OCI-LY1 (cell line): Measurements from ENCODE around the gene RAB11FIP3.

Experiments used
- H2AFZ ChIP-seq: fragments of 200-600 bp; sonication (generic), shearing (Covaris generic); 2 replicates; pipeline ENCODE4 v1.6.0; 2014; ENCODE audit warnings: antibody characterized with exemption, mild to moderate bottlenecking, low read length
- H3F3A ChIP-seq: fragments of 200-600 bp; sonication (generic), shearing (Covaris generic); 2 replicates; pipeline ENCODE4 v1.6.0; 2014; ENCODE audit warnings: mild to moderate bottlenecking, antibody characterized with exemption, low read length, moderate library complexity; ENCODE audit not compliant: insufficient read depth
- H3K27ac ChIP-seq: fragments of 200-600 bp; sonication (generic); 2 replicates; pipeline ENCODE4 v1.5.1; 2014; ENCODE audit warnings: low read length, mixed run types, mild to moderate bottlenecking, low read depth; ENCODE audit not compliant: poor library complexity, severe bottlenecking
- H3K27me3 ChIP-seq: fragments of 200-600 bp; sonication (generic); 2 replicates; pipeline ENCODE4 v1.6.0; 2014; ENCODE audit warnings: antibody characterized with exemption, mild to moderate bottlenecking, low read length, moderate library complexity; ENCODE audit not compliant: insufficient read depth
- H3K36me3 ChIP-seq: fragments of 200-600 bp; sonication (generic); 2 replicates; pipeline ENCODE4 v1.6.1; 2014; ENCODE audit warnings: mild to moderate bottlenecking, antibody characterized with exemption, low read length, moderate library complexity, mixed read lengths; ENCODE audit not compliant: insufficient read depth
- H3K4me1 ChIP-seq: fragments of 200-600 bp; sonication (generic); 2 replicates; pipeline ENCODE4 v1.5.1; 2014; ENCODE audit warnings: mild to moderate bottlenecking, low read length, moderate library complexity; ENCODE audit not compliant: insufficient read depth, severe bottlenecking
- H3K4me2 ChIP-seq: fragments of 200-600 bp; sonication (generic), shearing (Covaris generic); 2 replicates; pipeline ENCODE4 v1.6.1; 2014; ENCODE audit warnings: low read length
- H3K4me3 ChIP-seq: fragments of 200-600 bp; sonication (generic); 2 replicates; pipeline ENCODE4 v1.5.1; 2014; ENCODE audit warnings: low read length, low read depth, mild to moderate bottlenecking, mixed read lengths; ENCODE audit not compliant: poor library complexity, severe bottlenecking
- H3K79me2 ChIP-seq: fragments of 200-600 bp; shearing (Covaris generic); 2 replicates; pipeline ENCODE4 v1.6.1; 2016; ENCODE audit warnings: mixed run types, low read length, mixed read lengths; ENCODE audit not compliant: insufficient read depth
- H3K9ac ChIP-seq: fragments of 200-600 bp; sonication (generic), shearing (Covaris generic); 2 replicates; pipeline ENCODE4 v1.6.1; 2014; ENCODE audit warnings: mild to moderate bottlenecking, low read length, mixed read lengths
- H3K9me2 ChIP-seq: fragments of 200-600 bp; sonication (generic), shearing (Covaris generic); 2 replicates; pipeline ENCODE4 v1.6.1; 2014; ENCODE audit warnings: low read depth, mild to moderate bottlenecking, low read length, mixed read lengths
- H3K9me3 ChIP-seq: fragments of 200-600 bp; shearing (Covaris generic); 2 replicates; pipeline ENCODE4 v1.6.1; 2014; ENCODE audit warnings: low read length, mixed read lengths
- H4K20me1 ChIP-seq: fragments of 200-600 bp; sonication (generic), shearing (Covaris generic); 2 replicates; pipeline ENCODE4 v1.6.0; 2016; ENCODE audit warnings: mild to moderate bottlenecking, low read length; ENCODE audit not compliant: insufficient read depth
- CTCF ChIP-seq: fragments of 200-600 bp; sonication (generic), shearing (Covaris generic); IDR thresholded peaks from 2 replicates; pipeline ENCODE4 v1.5.1; 2017; ENCODE audit warnings: mild to moderate bottlenecking, antibody characterized with exemption, low read length, moderate library complexity, mixed read lengths
- EZH2 ChIP-seq: fragments of 200-600 bp; sonication (generic), shearing (Covaris generic); IDR thresholded peaks from 2 replicates; pipeline ENCODE4 v1.8.0; 2017; ENCODE audit warnings: borderline replicate concordance, mixed run types, mild to moderate bottlenecking, antibody characterized with exemption, low read length, moderate library complexity, mixed read lengths

The RAB11FIP3 gene

GRCh38 chr16:398561-399339 is 26.7 kb upstream of the RAB11FIP3 start:
- Histone ChIP-seq H3K79me2 (no peaks in the 10 kb centered on the region), H3K36me3 (0 out of 2 replicates have a peak, but pooled peaks cover 3% of the 10 kb centered on the region), H3K4me1 (peaks cover 21% of the 10 kb centered on the region), H2AFZ (no peak overlapping the region), H3K9me3 (no peaks in the 10 kb centered on the region), H3K4me2 (no peak overlapping the region; the same call in 1 of the 2 replicates), H3K27me3 (no peaks in the 10 kb centered on the region; the same call in 1 of the 2 replicates), H3K9me2 (no peaks in the 10 kb centered on the region), H3K4me3 (no peak overlapping the region), H3F3A (0 out of 2 replicates have a peak, but pooled peaks cover 13% of the 10 kb centered on the region), H3K9ac (no peak overlapping the region), H4K20me1 (no peaks in the 10 kb centered on the region), H3K27ac (peak overlapping the region; percentile 24)
- TF ChIP-seq CTCF (no peak), EZH2 (no peak)

GRCh38 chr16:399340-400019 is 26.0 kb upstream of the RAB11FIP3 start:
- Histone ChIP-seq H3K4me3 (peak overlapping the region; percentile 79), H3K27me3 (no peaks in the 10 kb centered on the region; the same call in 1 of the 2 replicates), H3K79me2 (no peaks in the 10 kb centered on the region), H4K20me1 (no peaks in the 10 kb centered on the region), H2AFZ (no peak overlapping the region), H3K4me1 (peaks cover 21% of the 10 kb centered on the region), H3K9me2 (no peaks in the 10 kb centered on the region), H3K36me3 (0 out of 2 replicates have a peak, but pooled peaks cover 3% of the 10 kb centered on the region), H3K9ac (no peak overlapping the region; the same call in 1 of the 2 replicates), H3K27ac (peak overlapping the region; percentile 61), H3F3A (0 out of 2 replicates have a peak, but pooled peaks cover 13% of the 10 kb centered on the region), H3K4me2 (peak overlapping the region; percentile 85; the same call in 1 of the 2 replicates), H3K9me3 (no peaks in the 10 kb centered on the region)
- TF ChIP-seq CTCF (no peak), EZH2 (no peak)

GRCh38 chr16:400061-400591 is 25.3 kb upstream of the RAB11FIP3 start:
- Histone ChIP-seq H3K4me3 (peak overlapping the region; percentile 79), H3F3A (0 out of 2 replicates have a peak, but pooled peaks cover 13% of the 10 kb centered on the region), H3K9ac (peak overlapping the region; percentile 81), H3K27me3 (no peaks in the 10 kb centered on the region; the same call in 1 of the 2 replicates), H4K20me1 (no peaks in the 10 kb centered on the region), H3K9me3 (no peaks in the 10 kb centered on the region), H3K36me3 (0 out of 2 replicates have a peak, but pooled peaks cover 3% of the 10 kb centered on the region), H3K27ac (peak overlapping the region; percentile 61), H3K4me2 (peak overlapping the region; percentile 85), H2AFZ (no peak overlapping the region), H3K4me1 (peaks cover 21% of the 10 kb centered on the region), H3K79me2 (no peaks in the 10 kb centered on the region), H3K9me2 (no peaks in the 10 kb centered on the region)
- TF ChIP-seq CTCF (no peak), EZH2 (no peak)
